ENCODE measurements around the gene ZNF853.
A peak's percentile ranks its signal among the peaks of the same experiment; 100 is the strongest.
"Not testable (repeated sequence)": the region's sequence is repeated elsewhere in the genome, so short reads cannot be mapped to it uniquely, and the experiment has no call there.

ZNF853 gene

GRCh38 chr7:6606866-6607583, 8.4 kb upstream of the ZNF853 start:
- no peak for DNase-seq

- DNase-seq = no peak
Measured at GRCh38 chr7:6607651-6608051, 7.8 kb upstream of the ZNF853 start.

DNA sequence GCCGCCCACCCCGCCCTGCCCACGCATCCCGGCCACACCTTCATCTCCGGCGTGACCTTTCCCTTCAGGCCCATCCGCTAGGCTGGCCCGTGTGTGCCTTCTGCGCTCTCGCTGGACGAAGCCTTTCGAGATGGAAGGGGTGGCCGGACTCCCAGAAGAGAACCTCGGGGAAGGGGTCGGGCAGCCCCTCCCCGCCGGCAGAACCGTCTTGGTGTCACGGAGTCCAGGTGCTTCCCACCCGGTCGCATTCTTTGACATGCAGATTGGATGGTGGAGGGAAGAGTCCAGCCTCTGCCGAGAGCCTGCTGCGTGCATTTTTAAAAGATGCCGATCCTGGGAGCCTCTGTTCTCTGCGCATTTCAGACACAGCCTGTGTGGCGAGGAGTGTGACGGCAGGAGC, 7.3 kb upstream of the ZNF853 start:
- DNase-seq = no peak

GRCh38 chr7:6608794-6609193, 6.6 kb upstream of the ZNF853 start:
- no peak for DNase-seq

- no peak for DNase-seq
Measured at GRCh38 chr7:6612819-6613218, 2.6 kb upstream of the ZNF853 start.

DNA sequence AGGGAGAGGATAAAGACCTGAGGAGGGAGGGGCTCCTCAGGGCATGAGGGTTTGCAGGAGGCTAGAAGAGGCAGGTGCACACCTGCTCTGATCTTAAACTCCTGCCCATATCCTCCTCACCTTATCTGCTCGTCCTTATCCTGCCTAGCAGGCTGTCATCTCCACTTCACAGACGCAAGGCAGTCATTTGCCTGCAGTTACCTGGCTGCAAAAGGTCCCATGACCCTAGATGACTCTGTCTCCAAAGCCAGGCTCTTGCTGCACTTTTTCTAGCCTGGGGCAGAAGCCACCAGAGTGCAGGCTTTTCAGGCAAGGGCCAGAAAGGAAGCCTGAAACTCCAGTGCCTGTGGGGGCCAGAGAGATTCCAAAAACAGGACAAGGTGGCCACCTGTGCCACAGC, 1.7 kb upstream of the ZNF853 start:
- DNase-seq = peak in 1 of 2 experiments; percentile 11

GRCh38 chr7:6615723-6616555, 529 bp downstream of the ZNF853 start:
- peak in 1 of 2 experiments; percentile 24 for DNase-seq

GRCh38 chr7:6616854-6617643, 1.6 kb downstream of the ZNF853 start:
- no peak for DNase-seq

- DNase-seq = no peak
Measured at GRCh38 chr7:6618621-6619020, 3.2 kb downstream of the ZNF853 start.

DNA sequence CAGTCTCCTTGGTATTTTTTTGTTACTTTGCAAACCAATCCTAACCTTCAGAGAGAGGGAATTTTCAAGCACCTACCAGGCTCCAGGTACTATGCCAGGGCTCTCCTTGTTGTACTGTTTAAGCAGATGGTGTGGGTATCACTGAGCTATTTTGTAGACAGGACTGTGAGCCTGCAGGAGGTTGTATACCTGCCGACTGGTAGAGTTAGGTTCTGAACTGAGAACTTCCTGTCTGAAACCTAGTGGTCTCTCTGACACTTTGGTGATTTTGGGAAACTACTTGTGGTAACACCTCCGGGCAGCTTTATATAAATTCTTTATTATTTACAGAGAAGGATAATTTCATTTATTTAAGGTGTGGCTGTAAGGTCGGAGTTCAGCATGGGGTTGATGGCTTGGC, 4.6 kb downstream of the ZNF853 start:
- DNase-seq = no peak

- no peak for DNase-seq
Measured at GRCh38 chr7:6621195-6622133, 6.1 kb downstream of the ZNF853 start.

GRCh38 chr7:6622134-6622710, 6.8 kb downstream of the ZNF853 start:
- DNase-seq = no peak

- DNase-seq = no peak
Measured at GRCh38 chr7:6623589-6624245, 8.3 kb downstream of the ZNF853 start.

DNA sequence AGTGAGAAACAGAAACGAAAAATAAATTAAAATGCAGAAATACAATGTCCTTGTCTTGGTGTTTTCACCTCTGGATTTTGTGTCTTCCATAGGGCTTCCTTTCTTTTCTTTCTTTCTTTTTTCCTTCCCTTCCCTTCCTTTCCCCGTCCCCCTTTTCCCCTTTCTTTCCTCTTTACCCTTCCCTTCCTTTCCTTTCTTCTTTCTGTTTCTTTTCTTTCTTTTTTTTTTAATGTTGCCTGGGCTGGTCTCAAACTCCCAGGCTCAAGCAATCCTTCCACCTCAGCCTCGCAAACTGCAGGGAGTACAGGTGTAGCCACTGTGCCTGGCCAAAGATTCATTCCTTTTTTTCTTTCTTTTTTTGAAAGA, 8.8 kb downstream of the ZNF853 start:
- DNase-seq = no peak

DNA sequence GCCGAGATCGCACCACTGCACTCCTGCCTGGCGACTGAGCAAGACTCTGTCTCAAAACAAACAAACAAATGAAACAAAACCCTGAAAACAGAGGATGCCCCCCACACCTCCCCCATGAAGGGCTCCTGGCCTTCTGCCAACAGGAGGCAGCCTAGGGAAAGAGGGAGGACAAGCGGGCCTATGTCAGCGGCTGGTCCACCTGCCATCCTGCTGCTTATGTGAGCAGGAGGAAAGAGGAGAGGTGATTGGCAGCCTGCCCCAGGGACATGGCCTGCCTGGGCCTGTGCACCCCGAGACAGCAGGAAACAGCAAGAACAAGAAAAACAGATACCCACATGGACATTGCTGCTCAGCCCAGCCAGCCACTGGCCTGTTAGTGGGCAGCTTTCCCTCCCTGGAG, 12.6 kb downstream of the ZNF853 start:
- no peak for DNase-seq

GRCh38 chr7:6630007-6630849, 14.8 kb downstream of the ZNF853 start:
- no peak for DNase-seq

DNA sequence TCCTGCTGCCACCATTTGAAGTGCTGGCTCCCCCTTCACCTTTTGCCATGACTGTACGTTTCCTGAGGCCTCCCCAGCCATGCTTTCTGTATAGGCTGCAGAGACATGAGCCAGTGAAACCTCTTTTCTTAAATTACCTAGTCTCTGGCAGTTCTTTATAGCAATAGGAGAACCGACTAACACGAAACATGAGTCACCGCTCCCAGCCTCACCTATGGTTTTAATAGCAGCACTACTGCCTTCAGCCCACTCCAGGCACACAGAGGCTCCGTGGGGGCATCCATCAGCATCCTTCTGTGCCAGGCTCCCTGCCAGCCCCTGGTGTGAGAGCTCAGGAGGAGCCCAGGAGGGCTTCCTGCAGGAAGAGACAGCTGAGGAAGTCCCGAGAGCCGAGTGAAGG, 16.2 kb downstream of the ZNF853 start:
- DNase-seq = no peak

GRCh38 chr7:6634021-6634420, 18.6 kb downstream of the ZNF853 start:
- no peak for DNase-seq

- not testable (repeated sequence) for DNase-seq
Measured at GRCh38 chr7:6634971-6635370, 19.6 kb downstream of the ZNF853 start.

- DNase-seq = peak in 1 of 2 experiments; percentile 70
Measured at GRCh38 chr7:6636741-6637543, 21.5 kb downstream of the ZNF853 start, which contains the start of gene ZNF316. TSS of gene ZNF316 (plus strand) at chr7:6637318. CDS start at chr7:6642410, 5,092 bp downstream.

All from NCI-H526 (cell line).